ENCODE measurements around the gene KIF26B.

KIF26B gene

DNA sequence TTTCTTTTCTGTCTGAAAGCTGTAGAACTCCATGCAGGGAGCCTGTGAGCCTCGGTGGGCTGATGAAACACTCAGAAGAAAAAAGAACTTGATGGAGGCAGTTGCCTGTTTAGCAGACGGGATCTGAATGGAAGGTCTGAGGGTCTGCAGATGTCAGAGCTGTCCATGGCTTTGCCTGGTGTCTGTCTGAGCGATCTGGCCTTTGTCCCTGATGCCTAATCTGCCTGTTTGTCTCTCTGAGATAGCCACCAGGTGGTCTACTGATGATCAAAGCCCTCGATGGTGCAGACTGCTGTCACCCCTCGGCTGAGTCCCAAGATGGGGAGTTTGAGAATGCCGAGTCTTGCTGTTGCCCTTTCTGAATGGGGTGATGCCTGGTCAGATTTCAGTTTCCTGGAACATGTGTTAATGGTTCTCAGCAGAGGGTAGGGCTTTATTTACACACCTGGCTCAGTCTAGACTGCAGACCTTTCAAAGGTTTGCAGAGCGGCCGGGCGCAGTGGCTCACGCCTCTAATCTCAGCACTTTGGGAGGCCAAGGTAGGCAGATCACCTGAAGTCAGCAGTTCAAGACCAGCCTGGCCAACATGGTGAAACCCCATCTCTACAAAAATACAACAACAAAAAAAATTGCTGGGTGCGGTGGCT lies 90.4 kb downstream of the KIF26B start:
- DNase-seq, result peak; percentile 93

DNA sequence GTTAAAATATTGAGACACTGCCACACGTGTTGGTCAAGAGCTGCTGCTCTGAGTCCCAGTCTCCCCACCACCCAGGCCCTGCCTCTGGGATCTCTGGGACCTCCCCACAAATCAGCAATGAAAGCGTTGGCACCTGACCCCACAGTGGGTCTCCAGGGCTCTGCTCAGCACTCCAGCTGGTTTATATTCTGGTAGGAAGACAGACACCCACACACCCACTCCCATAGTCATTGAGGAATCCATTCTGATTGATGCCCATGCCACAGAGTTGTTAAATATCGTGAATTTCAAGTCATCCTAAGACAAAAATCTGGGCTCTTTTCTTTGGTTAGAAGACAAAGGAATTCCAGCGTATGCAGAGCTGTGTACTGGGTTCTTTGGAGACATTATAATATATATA lies 91.6 kb downstream of the KIF26B start:
- DNase-seq, result no peak

DNA sequence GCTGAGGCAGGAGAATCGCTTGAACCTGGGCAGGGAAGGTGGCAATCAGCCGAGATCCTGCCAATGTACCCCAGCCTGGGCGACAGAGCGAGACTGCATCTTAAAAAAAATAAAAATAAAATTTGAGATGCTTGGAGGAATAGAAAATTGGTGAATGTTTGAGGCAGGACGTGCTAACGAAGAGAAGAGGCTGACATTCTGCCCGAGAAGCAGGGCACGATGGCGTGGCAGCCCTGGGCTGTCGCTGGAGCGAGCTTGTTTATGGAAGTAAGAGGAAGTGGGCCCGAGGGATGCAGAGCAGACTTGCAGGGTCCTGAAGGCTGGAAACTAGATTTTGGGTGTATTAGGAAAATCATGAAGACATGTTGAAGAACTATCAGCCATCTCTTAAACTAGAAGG lies 92.6 kb downstream of the KIF26B start:
- DNase-seq, result no peak

DNA sequence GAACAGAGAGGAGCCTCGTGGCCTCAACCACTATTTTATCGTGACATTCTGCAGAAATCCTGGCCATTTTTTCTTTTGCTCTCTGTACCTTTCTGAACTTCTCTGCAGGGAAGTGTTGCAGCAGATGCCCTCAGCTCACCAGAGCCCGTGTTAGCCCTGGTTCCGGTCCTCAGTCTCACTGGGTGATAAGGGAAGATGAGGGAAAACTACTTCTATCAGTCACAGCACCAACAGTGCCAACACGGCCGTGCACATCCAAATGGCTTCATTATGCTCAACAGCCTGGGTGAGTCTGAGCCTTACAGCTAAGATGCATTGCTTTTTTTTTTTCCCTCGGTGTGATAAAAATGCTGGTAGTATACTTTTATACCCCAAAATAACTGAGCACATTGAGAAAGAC lies 93.0 kb downstream of the KIF26B start:
- no peak for DNase-seq

DNA sequence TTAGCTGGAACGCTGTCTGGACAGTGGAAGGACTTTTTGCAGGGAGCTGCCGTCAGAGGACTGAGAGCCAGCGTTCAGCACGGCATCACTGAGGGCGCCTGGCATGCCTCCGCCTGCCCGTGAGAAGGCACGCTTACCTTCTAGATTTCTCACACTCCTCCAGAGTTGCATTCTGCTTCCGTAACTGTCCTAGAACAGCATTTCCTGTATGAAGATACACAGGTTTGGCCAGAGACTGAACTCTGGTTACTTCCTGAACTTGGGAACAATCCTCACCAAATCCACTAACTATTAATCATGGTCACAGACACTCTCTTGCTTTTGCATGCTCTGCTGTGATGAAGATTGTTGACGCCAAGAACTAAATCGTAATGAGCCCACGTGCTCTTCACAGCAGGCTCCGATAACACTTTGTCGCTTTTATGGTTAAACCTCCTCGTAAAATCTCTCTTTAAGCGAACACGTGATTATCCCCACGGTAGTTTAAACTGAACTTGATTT lies 93.5 kb downstream of the KIF26B start:
- DNase-seq, result no peak

DNA sequence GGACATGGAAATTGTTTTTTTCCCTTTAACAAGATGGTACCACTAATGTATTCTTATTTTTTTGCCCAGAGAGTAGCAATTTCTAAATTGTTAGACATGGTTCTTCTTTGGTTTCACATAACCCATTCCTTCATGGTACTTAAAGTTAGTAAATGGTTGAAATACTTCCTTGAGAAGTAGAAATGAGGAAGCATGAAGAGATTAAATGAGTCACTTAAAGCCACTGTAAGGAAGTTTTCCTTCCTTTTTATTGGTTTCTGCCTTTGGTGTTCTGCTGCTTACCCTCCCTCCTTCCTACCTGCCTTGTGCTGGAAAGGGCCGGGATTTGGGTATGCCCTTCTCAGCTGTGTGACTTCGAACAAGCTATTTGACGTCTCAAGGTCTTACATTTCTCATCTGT lies 101.0 kb downstream of the KIF26B start:
- DNase-seq, result no peak

DNA sequence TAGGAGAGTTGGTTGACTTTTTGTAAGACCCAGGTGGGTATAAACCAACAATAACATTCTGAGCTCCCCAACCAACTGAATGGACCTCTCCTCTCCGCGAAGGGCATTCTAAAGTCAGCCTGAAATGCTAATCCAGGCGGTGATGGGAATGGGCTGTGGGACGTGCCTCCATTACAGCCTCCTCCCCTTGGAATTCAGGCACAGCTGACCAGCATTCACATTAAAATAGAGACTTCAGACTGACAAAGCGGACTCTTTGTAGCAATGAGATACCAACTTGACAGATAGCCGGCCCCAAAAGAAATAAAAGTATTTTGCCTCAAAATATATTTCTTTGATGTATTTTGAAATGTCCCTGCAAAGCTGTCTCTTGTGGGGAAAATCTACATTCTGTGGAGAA lies 101.7 kb downstream of the KIF26B start:
- DNase-seq, result no peak

DNA sequence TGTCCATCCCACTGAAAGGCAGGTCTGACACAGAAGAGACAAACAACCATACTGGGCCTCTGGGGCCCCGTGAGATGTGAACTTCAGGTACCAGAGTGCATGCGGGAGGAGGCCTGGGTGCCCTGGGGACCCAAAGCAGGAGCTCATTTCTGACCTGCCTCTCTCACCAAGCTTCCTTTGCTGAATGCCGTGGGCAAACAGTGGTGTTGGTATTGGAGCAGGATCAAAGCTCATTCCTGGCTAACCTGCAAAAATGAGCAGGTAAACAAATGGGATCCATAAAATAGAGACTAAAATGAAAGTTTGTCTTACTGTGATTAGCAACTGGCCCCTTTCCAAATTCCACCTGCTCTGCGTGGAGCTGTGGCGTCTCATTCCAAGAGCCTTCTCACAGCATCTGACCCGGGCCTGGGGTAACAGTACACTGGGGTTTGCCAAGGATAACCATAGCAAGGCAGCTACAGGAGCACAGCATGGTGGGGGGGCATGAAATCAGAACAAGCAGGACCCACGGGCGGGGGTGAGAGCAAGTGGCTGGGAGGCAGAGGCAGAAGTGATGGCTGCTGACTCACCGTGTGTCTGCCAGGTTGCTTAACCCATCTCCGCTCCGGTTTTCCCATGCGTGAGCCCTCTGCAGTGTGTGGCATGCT lies 103.6 kb downstream of the KIF26B start:
- peak; percentile 21 for DNase-seq

DNA sequence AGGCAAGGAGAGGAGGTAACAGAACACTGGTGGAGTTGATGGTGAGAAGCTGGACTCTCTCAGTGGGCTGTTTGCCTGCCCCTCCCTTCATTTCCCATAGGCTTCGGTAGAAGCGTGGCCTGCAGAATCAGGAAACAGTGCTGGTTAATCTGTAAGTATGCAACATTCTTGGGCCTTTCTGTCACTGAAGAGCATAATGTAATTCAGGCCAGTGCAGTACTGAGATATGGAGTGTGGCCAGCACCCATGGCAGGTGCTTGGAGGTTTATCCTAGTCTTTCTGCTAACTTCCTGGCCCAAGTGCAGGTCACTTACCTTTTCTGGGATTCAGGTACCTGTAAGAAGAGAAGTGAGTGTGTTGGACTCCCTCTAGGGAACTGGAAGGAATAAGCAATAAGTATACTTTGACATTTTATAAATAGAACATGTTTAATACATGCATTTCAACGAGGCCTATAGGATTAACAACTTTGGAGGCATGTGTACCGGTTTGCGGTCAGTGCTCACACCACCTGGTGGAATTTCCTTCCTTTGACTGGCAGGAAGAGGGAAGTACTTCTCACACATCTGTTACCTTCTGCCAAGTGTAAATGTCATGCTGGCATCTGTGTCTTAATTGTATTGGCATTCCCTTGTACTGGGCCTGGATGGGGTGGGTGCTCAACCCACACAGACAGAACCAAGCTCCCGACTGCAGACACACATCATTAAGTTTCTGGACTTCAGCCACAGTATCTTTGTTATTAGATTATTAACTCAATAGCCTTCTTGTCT lies 105.5 kb downstream of the KIF26B start:
- no peak for DNase-seq

DNA sequence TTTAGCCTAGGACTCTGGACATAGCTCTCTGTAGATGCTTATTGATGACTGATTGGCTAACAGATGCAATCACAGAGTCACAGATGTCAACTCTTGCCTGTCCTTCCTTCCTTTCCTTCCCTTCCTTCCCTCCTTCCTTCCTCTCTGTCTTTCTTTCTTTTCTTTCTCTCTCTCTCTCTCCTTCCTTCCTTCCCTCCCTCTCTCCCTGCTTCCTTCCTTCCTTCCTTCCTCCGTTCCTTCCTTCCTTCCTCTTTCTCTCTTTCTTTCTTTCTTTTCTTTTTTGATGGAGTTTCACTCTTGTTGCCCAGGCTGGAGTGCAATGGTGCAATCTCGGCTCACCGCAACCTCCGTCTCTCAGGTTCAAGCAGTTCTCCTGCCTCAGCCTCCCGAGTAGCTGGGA lies 106.1 kb downstream of the KIF26B start:
- DNase-seq, result no peak

DNA sequence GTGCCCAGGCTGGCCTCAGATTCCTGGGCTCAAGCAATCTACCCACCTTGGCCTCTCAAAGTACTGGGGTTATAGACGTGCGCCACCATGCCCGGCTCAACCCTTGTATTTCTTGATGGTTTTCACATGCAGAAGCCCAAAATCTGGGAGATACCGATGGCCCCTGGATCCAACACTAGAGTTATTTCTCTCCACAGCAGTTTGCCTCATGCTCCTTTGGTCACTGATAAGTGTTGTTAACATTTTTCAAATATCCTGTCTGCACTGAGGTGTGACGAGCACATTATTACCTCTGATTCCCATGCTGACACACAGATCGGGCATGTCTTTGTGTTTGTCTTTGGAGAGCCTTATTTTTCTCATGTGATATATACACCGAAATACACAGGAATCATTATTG lies 107.0 kb downstream of the KIF26B start:
- DNase-seq, result no peak

DNA sequence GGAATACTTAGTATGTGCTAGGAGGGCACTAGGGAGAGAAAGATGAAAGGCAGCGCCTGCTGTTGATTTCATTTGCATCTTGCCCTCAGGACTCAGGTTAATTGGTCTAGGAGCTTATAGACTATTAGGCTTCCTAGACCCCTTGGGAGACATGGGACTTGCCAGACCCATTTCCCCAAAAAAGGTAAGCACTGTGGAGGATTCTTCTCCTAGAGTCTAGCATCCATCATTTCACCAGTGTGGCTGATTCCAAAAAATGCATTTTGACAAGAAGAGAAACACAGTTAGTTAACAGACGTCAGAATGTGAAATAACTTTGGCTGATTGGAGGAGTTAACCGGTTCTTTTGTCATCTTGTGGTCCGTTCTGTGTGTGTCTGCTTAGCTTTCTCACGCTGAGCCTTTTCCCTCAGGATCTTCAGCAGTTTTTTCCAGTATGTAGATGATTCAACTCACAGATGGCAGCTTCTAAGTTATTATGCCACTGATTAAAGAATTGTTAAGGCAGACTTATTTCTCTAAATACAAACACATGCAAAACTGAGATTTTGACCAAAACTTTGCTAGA lies 108.8 kb downstream of the KIF26B start:
- DNase-seq, result no peak

DNA sequence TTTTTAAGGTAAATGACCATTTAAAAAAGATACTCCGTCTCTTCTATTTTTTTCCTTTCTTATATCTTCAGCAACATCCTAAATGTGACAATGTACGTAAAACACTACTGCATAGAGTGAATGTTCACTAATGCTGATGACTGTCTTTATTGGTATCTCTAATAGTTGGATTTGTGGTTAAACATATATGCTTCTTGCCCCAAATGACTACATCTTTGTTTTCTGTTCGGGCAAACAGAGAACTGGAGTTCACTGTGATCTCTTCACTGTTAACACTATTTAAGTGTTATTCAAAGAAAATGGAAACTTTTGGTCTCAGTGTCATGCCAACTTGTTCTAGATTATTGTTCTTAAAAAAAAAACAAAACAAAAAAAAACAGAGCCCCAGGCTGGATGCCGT lies 109.4 kb downstream of the KIF26B start:
- DNase-seq, result no peak

DNA sequence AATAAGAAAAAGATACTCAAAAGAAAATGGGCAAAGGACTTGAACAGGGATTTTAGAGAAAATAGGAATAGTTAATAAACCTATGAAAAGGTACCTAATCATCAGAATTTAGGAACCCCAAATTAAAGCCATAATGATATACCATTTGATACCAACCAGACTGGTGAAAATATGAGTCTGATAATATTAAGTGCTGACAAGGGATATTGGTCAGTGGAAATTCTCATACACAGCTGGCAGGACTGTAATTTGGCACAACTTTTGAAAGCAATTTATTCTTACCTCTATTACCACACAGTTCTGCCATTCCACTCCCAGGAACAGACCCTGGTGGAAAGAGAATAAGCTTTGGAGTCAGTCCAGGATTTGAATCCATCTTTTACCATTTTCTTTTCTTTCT lies 111.3 kb downstream of the KIF26B start:
- no peak for DNase-seq

DNA sequence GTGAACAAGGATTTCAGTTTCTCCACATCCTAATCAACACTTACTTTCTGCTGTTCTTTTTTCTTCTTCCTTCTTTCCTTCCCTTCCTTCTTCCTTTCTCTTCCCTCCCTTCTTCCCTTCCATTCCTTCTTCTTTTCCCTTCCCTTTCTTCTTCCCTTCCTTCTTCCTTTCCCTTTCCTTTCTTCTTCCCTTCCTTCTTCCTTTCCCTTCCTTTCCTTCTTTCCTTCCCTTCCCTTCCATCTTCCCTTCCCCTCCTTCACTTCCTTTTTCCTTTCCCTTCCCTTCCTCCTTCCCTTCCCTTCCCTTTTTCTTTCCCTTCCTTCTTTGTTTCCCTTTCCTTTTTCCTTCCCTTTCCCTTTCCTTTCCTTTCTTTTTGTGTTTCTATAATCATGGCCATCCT lies 115.3 kb downstream of the KIF26B start:
- DNase-seq, result no peak

DNA sequence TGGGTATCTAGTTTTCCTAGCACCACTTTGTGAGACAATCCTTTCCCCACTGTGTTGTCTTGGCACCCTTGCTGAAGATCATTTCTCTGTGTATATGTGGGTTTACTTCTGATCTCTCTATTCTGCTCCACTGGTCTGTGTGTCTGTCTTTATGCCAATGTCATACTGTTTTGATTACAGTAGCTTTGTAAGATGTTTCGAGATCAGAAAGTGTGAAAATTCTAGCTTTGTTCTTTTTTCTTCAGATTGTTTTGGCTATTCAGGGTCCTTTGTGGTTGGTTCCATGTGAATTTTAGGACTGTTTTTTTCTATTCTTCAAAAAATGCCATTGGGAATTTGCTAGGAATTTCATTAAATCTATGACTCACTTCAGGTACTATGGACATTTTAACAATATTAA lies 116.2 kb downstream of the KIF26B start:
- DNase-seq, result no peak

DNA sequence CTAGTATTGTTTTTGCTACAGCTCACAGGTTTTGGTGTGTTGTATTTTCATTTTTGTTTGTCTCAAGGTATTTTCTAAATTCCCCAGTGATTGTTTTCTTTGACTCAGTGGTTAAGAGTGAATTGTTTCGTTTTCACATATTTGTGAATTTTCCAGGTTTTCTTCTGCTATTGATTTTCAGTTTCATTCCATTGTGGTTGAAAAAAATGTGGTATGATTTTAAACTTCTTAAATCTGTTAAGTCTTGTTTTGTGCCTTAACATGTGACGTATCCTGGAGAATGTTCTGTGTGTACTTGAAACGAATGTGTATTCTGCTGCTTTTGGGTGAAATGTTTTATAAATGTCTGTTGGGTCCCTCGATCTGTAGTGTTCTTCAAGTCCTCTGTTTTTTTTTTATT lies 117.9 kb downstream of the KIF26B start:
- no peak for DNase-seq

DNA sequence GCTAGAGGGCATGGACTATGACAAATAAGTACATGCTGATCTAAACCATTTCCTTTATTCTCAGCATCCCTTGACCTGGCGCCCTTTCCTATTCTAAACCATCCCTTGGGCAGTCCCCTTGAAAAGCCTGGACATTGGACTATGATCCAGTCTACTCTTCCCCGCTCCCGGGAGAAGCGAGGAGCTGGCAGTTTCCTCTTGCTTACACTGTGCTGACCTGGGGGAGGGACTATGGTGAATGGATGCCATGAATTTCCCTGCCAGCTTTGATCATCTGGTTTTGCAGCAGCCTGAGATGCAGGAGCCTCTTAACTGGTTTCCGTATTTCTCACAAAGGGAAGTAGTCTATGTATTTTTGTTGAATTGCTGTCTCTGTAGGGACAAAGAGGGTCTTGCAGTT lies 121.7 kb downstream of the KIF26B start:
- DNase-seq, result no peak

DNA sequence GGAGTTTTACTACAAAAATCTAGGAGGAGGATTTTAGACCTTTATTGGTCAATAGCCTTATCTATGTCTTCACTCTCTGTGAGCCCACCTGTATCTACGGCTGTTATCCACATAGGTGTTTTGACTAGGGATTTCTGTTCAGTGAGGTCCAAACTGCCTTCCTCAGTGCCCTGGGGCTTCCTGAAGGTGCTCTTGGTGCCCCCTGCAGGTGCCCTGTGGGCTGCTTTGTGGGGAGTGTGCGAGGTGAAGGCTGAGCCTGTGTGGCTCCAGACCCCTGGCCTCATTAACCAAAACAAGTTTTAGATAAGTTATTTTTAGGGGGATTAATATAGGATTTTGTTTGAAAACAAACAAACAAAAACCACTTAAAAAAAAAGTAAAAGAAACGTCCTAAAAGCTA lies 122.5 kb downstream of the KIF26B start:
- DNase-seq, result peak; percentile 22

DNA sequence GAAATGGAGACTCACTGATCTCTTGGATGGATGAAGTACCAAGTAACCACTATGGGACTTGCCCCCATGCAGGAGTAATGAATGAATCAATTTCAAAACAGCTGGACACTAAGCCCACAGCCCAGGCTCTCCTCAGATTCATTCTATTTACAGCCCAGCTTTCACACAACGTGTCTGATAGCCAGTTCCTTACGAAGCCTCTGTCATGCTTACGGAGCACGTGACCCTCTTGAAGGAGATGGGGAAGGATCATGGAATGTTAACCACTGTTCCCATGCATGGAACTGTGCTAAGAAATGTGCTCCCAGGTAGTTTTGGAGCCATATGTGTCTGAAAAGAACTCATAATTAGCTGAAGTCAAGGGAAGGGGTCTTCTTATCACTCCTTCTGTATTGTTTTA lies 124.1 kb downstream of the KIF26B start:
- no peak for DNase-seq

DNA sequence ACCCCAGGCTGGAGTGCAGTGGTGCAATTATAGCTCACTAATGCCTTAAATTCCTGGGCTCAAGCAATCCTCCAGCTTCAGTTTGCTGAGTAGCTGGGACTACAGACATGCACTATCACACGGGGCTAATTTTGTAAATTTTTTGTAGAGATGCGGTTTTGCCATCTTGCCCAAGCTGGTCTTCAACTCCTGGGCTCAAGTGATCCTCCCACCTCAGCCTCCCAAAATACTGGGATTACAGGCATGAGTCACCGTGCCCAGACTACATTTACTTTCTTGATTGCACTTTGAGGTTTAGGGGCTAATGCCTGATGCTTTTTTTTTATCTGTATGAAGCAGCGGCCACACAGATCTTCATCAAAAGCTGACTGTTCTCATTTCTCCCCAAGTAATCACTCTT lies 124.6 kb downstream of the KIF26B start:
- no peak for DNase-seq

DNA sequence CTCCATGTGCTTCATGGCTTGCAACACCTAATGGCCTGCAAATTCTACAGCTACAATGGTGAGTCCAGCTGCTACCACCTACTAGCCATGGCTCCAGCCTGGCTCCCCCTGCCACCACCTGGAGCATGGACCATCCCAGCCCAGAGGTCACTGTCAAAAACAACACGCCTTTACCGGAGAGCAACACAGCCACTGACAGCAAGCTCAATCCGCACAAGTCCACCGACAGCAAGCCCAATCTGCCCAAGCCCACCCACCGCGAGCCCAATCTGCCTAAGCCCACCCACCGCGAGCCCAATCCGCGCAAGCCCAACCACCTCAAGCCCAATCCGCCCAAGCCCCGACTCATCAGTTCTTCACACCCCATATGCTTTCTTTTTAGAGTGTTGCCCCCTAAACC lies 128.2 kb downstream of the KIF26B start:
- no peak for DNase-seq

DNA sequence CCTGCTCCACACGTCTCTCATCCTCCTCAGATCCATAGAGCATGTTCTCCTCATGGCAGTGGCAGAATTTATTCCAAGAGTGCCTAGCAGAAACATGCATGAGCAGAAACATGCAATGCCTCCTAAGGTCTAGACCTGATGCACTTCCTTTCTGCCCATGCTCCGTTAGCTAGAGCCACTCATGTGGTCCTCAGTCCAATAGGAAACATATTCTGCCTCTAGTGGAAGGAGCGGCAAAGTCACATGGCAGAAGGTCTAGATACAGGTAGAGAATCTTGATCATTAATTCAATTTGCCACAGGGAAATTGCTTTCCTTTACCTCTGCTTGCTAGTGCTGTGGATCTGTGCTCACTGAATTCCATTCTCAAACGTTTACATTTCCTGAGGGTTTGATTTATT lies 130.4 kb downstream of the KIF26B start:
- no peak for DNase-seq

DNA sequence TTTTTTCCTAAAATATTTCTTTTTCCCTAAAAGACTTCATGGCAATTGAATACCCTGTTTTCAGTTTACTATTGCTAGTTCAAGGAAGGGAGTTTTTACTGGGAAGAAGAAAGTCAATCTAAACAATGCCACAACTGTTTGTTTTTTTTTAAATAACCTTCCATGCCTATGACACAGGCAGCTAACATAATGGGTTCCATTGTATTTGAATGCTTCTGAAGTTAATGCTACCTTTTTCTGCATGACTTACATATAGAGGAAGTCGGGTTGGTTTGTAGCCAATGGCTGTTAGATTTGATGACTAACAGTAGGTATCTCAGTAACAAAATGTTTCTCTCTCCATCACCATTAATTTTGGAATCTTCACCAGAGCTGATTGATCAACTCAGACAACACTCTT lies 134.0 kb downstream of the KIF26B start:
- no peak for DNase-seq

Measured in NCI-H774 (cell line).